ENCODE data around the gene GABRB1.

GABRB1 gene

GRCh38 chr4:47120783-47121182 is 89.4 kb downstream of the GABRB1 start:
- Histone ChIP-seq H3K9me3 (ENCODE audit: control insufficient read depth, insufficient read depth, low read depth, low read length) (no peaks in the 10 kb centered on the region), H3K27ac (ENCODE audit: extremely low read depth, low read depth, low read length) (no peak overlapping the region), H3K4me1 (ENCODE audit: control insufficient read depth, insufficient read depth, low read length) (no peaks in the 10 kb centered on the region), H3K4me3 (ENCODE audit: low read depth, low read length) (no peak overlapping the region), H3K36me3 (ENCODE audit: control insufficient read depth in 2 of 2, insufficient read depth in 1 of 2, low read length in 2 of 2) (no peaks in the 10 kb centered on the region)
- TF ChIP-seq, protein P1, sequence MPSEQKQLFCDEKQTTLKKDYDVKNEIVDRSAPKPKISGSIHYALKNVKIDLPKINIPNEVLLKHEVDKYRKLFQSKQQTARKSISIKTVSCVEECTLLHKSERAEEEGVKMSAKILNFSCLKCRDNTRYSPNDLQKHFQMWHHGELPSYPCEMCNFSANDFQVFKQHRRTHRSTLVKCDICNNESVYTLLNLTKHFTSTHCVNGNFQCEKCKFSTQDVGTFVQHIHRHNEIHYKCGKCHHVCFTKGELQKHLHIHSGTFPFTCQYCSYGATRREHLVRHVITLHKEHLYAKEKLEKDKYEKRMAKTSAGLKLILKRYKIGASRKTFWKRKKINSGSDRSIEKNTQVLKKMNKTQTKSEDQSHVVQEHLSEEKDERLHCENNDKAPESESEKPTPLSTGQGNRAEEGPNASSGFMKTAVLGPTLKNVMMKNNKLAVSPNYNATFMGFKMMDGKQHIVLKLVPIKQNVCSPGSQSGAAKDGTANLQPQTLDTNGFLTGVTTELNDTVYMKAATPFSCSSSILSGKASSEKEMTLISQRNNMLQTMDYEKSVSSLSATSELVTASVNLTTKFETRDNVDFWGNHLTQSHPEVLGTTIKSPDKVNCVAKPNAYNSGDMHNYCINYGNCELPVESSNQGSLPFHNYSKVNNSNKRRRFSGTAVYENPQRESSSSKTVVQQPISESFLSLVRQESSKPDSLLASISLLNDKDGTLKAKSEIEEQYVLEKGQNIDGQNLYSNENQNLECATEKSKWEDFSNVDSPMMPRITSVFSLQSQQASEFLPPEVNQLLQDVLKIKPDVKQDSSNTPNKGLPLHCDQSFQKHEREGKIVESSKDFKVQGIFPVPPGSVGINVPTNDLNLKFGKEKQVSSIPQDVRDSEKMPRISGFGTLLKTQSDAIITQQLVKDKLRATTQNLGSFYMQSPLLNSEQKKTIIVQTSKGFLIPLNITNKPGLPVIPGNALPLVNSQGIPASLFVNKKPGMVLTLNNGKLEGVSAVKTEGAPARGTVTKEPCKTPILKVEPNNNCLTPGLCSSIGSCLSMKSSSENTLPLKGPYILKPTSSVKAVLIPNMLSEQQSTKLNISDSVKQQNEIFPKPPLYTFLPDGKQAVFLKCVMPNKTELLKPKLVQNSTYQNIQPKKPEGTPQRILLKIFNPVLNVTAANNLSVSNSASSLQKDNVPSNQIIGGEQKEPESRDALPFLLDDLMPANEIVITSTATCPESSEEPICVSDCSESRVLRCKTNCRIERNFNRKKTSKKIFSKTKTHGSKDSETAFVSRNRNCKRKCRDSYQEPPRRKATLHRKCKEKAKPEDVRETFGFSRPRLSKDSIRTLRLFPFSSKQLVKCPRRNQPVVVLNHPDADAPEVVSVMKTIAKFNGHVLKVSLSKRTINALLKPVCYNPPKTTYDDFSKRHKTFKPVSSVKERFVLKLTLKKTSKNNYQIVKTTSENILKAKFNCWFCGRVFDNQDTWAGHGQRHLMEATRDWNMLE (tag by site-specific recombination; conservative IDR thresholded peaks at IDR 0.05; ENCODE audit: low read depth) = no peak
- TF ChIP-seq ZNF624 (tag by site-specific recombination; IDR thresholded peaks at IDR 0.05) (no peak), BCL11A (tag by site-specific recombination; IDR thresholded peaks at IDR 0.05; ENCODE audit: low read depth) (no peak), ZNF169 (tag by site-specific recombination; IDR thresholded peaks at IDR 0.05) (no peak), KLF8 (tag by site-specific recombination; IDR thresholded peaks at IDR 0.05) (no peak), ZNF202 (tag by site-specific recombination; IDR thresholded peaks at IDR 0.05; ENCODE audit: borderline replicate concordance) (no peak), KLF9 (tag by site-specific recombination; IDR thresholded peaks at IDR 0.05; ENCODE audit: low read depth) (no peak), ZNF335 (tag by site-specific recombination; conservative IDR thresholded peaks at IDR 0.05) (no peak), ZNF114 (tag by site-specific recombination; IDR thresholded peaks at IDR 0.05) (no peak), MYNN (tag by site-specific recombination; IDR thresholded peaks at IDR 0.05; ENCODE audit: borderline replicate concordance) (no peak), ZNF701 (tag by site-specific recombination; IDR thresholded peaks at IDR 0.05) (no peak), SALL2 (tag by site-specific recombination; IDR thresholded peaks at IDR 0.05; ENCODE audit: borderline replicate concordance) (no peak)
- TF ChIP-seq, protein P2, sequence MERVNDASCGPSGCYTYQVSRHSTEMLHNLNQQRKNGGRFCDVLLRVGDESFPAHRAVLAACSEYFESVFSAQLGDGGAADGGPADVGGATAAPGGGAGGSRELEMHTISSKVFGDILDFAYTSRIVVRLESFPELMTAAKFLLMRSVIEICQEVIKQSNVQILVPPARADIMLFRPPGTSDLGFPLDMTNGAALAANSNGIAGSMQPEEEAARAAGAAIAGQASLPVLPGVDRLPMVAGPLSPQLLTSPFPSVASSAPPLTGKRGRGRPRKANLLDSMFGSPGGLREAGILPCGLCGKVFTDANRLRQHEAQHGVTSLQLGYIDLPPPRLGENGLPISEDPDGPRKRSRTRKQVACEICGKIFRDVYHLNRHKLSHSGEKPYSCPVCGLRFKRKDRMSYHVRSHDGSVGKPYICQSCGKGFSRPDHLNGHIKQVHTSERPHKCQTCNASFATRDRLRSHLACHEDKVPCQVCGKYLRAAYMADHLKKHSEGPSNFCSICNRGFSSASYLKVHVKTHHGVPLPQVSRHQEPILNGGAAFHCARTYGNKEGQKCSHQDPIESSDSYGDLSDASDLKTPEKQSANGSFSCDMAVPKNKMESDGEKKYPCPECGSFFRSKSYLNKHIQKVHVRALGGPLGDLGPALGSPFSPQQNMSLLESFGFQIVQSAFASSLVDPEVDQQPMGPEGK (tag by site-specific recombination; IDR thresholded peaks at IDR 0.05) = no peak
- TF ChIP-seq, protein P3, sequence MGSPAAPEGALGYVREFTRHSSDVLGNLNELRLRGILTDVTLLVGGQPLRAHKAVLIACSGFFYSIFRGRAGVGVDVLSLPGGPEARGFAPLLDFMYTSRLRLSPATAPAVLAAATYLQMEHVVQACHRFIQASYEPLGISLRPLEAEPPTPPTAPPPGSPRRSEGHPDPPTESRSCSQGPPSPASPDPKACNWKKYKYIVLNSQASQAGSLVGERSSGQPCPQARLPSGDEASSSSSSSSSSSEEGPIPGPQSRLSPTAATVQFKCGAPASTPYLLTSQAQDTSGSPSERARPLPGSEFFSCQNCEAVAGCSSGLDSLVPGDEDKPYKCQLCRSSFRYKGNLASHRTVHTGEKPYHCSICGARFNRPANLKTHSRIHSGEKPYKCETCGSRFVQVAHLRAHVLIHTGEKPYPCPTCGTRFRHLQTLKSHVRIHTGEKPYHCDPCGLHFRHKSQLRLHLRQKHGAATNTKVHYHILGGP (tag by site-specific recombination; IDR thresholded peaks at IDR 0.05) = no peak
- ChIA-PET CTCF (interaction anchor here (0.6 to 1.4 kb wide), 2 partner anchors 277 to 484 kb away, joined by 3 to 4 read pairs; no protein-coding TSS in a partner anchor), POLR2A (no interaction called here)

DNA sequence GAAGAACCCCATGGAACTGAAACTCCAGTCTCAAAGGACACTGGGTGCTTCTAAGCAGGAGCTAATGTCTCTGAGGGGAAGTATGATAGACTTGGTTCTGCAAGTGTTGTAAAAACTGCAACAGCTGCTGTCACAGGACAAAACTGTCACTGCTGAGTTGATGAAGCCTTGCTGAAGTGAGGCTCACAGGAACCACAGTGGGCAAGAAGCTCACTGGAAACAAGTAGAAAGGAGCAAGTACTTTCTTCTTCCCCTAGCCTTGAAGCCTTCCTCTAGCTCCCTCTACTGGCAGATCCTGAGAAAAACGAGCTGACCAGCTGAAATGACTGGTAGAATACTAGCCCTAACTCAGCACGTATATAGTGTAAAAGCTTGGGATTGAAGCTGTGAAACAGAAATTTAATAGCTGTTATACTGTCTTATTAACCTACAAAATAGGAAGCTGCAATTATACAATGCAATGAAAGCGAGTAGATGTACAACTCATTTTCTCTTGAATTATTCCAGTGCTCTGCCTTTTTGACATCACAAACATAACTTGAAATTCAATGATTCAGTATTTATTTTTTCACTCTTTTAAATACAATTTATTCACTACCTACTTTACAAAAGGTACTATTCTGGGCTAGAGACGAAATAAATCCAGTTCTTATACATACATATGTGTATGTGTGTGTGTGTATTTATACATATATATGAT is 91.4 kb downstream of the GABRB1 start:
- CTCF ChIA-PET = interaction anchor here (0.6 to 1.2 kb wide), 17 partner anchors 8 to 278 kb away, joined by 3 to 8 read pairs (median 3); no protein-coding TSS in a partner anchor
- H3K9me3 ChIP-seq (ENCODE audit: control insufficient read depth, insufficient read depth, low read depth, low read length) = no peaks in the 10 kb centered on the region
- POLR2A ChIA-PET = no interaction called here
- H3K27ac ChIP-seq (ENCODE audit: extremely low read depth, low read depth, low read length) = no peak overlapping the region
- 0 out of 2 replicates have a peak, but pooled peaks have one; percentile 17 for TF ChIP-seq CTCF (tag by site-specific recombination; IDR thresholded peaks at IDR 0.05)
- TF ChIP-seq ZNF416 (tag by site-specific recombination; IDR thresholded peaks at IDR 0.05) = no peak
- no peak for TF ChIP-seq TRIM28 (IDR thresholded peaks at IDR 0.05; ENCODE audit: borderline replicate concordance, low read length)
- peak; percentile 44 for TF ChIP-seq ZNF654 (tag by site-specific recombination; IDR thresholded peaks at IDR 0.05; ENCODE audit: low read depth)
- TF ChIP-seq SCRT2 (tag by site-specific recombination; IDR thresholded peaks at IDR 0.05) = no peak
- TF ChIP-seq ZNF175 (tag by site-specific recombination; IDR thresholded peaks at IDR 0.05) = no peak
- TF ChIP-seq ZSCAN16 (tag by site-specific recombination; IDR thresholded peaks at IDR 0.05) = no peak
- no peak for TF ChIP-seq ZNF354C (tag by site-specific recombination; IDR thresholded peaks at IDR 0.05; ENCODE audit: borderline replicate concordance, low read depth)
- H3K4me1 ChIP-seq (ENCODE audit: control insufficient read depth, insufficient read depth, low read length) = no peaks in the 10 kb centered on the region
- H3K4me3 ChIP-seq (ENCODE audit: low read depth, low read length) = no peak overlapping the region
- H3K36me3 ChIP-seq (ENCODE audit: control insufficient read depth in 2 of 2, insufficient read depth in 1 of 2, low read length in 2 of 2) = no peaks in the 10 kb centered on the region
